ENCODE data around the gene BRMS1. TPM values are rescaled to one million over a fixed set of nuclear protein-coding genes. Genes with fewer than 3 reads are reported as not detected.

The BRMS1 gene
- total and polyA plus RNA-seq, 4 donors, result 12.0 to 24.0 (median 20.3) TPM

DNA sequence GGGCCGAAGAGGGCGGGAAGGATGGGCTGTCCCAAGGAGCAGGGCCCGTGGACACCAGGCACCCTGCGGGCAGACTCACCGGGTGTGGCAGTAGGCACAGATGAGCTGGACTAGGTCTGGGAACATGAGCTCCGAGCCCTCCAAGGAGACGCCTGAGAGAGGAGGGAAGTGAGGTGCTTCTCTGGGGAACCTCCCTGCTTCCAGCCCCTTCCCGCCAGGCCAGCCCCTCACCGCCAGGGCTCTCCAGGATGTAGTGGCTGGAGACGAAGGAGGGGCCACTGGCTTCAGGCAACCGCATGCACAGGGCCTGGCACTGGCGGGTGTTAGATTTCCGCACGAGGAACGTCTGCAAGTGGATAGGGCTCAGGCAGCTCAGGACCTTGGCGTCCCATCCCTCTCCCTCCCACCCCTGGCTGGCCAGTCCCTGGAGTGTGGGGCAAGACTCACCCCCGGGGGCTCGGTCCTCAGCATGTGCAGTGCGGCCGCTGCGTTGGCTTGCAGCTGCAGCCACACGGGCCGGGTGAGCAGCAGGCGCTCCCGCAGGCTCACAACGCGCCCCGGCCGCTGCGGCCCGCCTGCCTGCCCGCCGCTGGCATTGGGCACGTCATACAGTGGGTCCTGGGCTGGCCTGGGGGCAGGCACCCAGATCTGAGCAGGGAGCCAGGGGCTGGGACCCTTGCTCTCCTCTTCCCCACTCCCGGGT is 9.2 kb downstream of the BRMS1 start:
- TF ChIP-seq, protein P1, sequence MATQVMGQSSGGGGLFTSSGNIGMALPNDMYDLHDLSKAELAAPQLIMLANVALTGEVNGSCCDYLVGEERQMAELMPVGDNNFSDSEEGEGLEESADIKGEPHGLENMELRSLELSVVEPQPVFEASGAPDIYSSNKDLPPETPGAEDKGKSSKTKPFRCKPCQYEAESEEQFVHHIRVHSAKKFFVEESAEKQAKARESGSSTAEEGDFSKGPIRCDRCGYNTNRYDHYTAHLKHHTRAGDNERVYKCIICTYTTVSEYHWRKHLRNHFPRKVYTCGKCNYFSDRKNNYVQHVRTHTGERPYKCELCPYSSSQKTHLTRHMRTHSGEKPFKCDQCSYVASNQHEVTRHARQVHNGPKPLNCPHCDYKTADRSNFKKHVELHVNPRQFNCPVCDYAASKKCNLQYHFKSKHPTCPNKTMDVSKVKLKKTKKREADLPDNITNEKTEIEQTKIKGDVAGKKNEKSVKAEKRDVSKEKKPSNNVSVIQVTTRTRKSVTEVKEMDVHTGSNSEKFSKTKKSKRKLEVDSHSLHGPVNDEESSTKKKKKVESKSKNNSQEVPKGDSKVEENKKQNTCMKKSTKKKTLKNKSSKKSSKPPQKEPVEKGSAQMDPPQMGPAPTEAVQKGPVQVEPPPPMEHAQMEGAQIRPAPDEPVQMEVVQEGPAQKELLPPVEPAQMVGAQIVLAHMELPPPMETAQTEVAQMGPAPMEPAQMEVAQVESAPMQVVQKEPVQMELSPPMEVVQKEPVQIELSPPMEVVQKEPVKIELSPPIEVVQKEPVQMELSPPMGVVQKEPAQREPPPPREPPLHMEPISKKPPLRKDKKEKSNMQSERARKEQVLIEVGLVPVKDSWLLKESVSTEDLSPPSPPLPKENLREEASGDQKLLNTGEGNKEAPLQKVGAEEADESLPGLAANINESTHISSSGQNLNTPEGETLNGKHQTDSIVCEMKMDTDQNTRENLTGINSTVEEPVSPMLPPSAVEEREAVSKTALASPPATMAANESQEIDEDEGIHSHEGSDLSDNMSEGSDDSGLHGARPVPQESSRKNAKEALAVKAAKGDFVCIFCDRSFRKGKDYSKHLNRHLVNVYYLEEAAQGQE (IDR thresholded peaks at IDR 0.05), result no peak
- TF ChIP-seq TAF1 (conservative IDR thresholded peaks at IDR 0.05) (no peak), YY1 (IDR thresholded peaks at IDR 0.05) (no peak), HNF4A (conservative IDR thresholded peaks at IDR 0.05) (no peak), EGR1 (IDR thresholded peaks at IDR 0.05; ENCODE audit: low read depth in 2 of 2) (no peak), FOXA2 (IDR thresholded peaks at IDR 0.05) (no peak), FOXA1 (IDR thresholded peaks at IDR 0.05) (no peak), HNF4G (IDR thresholded peaks at IDR 0.05) (no peak), RXRA (IDR thresholded peaks at IDR 0.05) (no peak), SP1 (IDR thresholded peaks at IDR 0.05) (no peak), NR2F2 (IDR thresholded peaks at IDR 0.05) (no peak), GABPA (IDR thresholded peaks at IDR 0.05 in 1 of 2, conservative IDR thresholded peaks at IDR 0.05 in 1 of 2) (no peak), RAD21 (IDR thresholded peaks at IDR 0.05) (no peak)
- TF ChIP-seq, protein P2, sequence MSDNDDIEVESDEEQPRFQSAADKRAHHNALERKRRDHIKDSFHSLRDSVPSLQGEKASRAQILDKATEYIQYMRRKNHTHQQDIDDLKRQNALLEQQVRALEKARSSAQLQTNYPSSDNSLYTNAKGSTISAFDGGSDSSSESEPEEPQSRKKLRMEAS (IDR thresholded peaks at IDR 0.05), result no peak
- TF ChIP-seq, protein P3, sequence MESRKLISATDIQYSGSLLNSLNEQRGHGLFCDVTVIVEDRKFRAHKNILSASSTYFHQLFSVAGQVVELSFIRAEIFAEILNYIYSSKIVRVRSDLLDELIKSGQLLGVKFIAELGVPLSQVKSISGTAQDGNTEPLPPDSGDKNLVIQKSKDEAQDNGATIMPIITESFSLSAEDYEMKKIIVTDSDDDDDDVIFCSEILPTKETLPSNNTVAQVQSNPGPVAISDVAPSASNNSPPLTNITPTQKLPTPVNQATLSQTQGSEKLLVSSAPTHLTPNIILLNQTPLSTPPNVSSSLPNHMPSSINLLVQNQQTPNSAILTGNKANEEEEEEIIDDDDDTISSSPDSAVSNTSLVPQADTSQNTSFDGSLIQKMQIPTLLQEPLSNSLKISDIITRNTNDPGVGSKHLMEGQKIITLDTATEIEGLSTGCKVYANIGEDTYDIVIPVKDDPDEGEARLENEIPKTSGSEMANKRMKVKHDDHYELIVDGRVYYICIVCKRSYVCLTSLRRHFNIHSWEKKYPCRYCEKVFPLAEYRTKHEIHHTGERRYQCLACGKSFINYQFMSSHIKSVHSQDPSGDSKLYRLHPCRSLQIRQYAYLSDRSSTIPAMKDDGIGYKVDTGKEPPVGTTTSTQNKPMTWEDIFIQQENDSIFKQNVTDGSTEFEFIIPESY (IDR thresholded peaks at IDR 0.05), result no peak
- TF ChIP-seq, protein P4, sequence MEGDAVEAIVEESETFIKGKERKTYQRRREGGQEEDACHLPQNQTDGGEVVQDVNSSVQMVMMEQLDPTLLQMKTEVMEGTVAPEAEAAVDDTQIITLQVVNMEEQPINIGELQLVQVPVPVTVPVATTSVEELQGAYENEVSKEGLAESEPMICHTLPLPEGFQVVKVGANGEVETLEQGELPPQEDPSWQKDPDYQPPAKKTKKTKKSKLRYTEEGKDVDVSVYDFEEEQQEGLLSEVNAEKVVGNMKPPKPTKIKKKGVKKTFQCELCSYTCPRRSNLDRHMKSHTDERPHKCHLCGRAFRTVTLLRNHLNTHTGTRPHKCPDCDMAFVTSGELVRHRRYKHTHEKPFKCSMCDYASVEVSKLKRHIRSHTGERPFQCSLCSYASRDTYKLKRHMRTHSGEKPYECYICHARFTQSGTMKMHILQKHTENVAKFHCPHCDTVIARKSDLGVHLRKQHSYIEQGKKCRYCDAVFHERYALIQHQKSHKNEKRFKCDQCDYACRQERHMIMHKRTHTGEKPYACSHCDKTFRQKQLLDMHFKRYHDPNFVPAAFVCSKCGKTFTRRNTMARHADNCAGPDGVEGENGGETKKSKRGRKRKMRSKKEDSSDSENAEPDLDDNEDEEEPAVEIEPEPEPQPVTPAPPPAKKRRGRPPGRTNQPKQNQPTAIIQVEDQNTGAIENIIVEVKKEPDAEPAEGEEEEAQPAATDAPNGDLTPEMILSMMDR (IDR thresholded peaks at IDR 0.05; ENCODE audit: low read depth, low read length, missing input control), result no peak
- peaks cover 3 to 22% (median 12%) of the 10 kb centered on the region in 4 donors for H3K36me3 ChIP-seq (ENCODE audit: control insufficient read depth in 4 of 4, insufficient read depth in 3 of 4, low read depth in 1 of 4, low read length in 3 of 4)
- no peaks in the 10 kb centered on the region for H3K9me3 ChIP-seq (ENCODE audit: control insufficient read depth in 4 of 4, low read length in 3 of 4)
- H3K27me3 ChIP-seq (ENCODE audit: control insufficient read depth in 4 of 4, insufficient read depth in 4 of 4, low read length in 3 of 4), result no peaks in the 10 kb centered on the region
- H3K4me3 ChIP-seq (ENCODE audit: low read depth in 1 of 3, low read length in 3 of 3), result peak overlapping the region in 2 of 3 donors; percentile 28 to 32
- peaks cover 4 to 16% (median 8%) of the 10 kb centered on the region in 4 donors for H3K4me1 ChIP-seq (ENCODE audit: control insufficient read depth in 4 of 4, insufficient read depth in 4 of 4, low read length in 3 of 4)
- no peak overlapping the region for H3K9ac ChIP-seq (ENCODE audit: low read depth in 1 of 2, low read length in 2 of 2)
- WGBS, result 23% methylated on average over 35 of the region's 35 CpGs
- peak overlapping the region; percentile 26 to 63 for H3K27ac ChIP-seq (ENCODE audit: low read depth in 1 of 2, low read length in 2 of 2)
- DNase-seq (ENCODE audit: low spot score), result no peak
